ENCODE measurements around the gene NNMT. TPM values are rescaled to one million over a fixed set of nuclear protein-coding genes. Genes with fewer than 3 reads are reported as not detected.

Gene NNMT
- total and polyA plus RNA-seq, 2 experiments from 2014 or later, result 1,043 to 1,317 TPM

DNA sequence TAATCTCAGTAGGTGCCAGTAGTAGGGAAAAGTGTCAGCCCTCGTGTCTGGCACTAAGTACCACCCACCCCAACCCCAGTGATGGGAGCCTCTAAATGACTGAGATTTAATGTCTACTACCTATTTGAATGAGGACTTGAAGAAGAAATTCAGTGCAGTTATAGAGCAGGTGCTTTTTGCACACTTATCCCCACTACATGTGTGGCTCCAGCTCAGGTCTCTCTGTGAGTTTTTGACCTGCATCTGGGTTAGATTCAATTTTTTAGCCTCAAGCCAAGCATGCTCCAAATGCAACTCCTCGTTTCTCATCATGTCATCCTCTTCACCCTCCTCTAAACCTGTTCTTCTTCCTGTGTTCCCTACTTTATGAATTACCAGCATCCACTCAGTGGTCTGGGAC lies 24.9 kb upstream of the NNMT start:
- Histone ChIP-seq H3K4me2 (ENCODE audit: unreplicated experiment) (no peak overlapping the region), H3K9me2 (ENCODE audit: insufficient read depth) (no peaks in the 10 kb centered on the region), H2AFZ (no peak overlapping the region), H3F3A (ENCODE audit: insufficient read depth) (no peaks in the 10 kb centered on the region), H3K27ac (no peak overlapping the region), H3K27me3 (replicated peaks; ENCODE audit: insufficient read depth) (peaks cover 61% of the 10 kb centered on the region), H3K9ac (no peak overlapping the region), H3K9me3 (ENCODE audit: low read depth) (no peaks in the 10 kb centered on the region), H3K79me2 (ENCODE audit: insufficient read depth) (no peaks in the 10 kb centered on the region), H3K4me1 (ENCODE audit: insufficient read depth) (no peaks in the 10 kb centered on the region), H3K36me3 (ENCODE audit: low read depth) (no peaks in the 10 kb centered on the region), H4K20me1 (ENCODE audit: insufficient read depth) (no peaks in the 10 kb centered on the region), H3K4me3 (no peak overlapping the region)
- no peak for DNase-seq
- TF ChIP-seq EZH2 (IDR thresholded peaks at IDR 0.05; ENCODE audit: insufficient read depth, poor library complexity, severe bottlenecking) (no peak), EZH2phosphoT487 (IDR thresholded peaks at IDR 0.05; ENCODE audit: insufficient read depth, low read depth) (no peak)
- 12 to 32% methylated on average over 2 of the region's 2 CpGs for WGBS, 2 experiments (ENCODE audit: low coverage in 1 of 2, low lambda C conversion rate in 2 of 2, missing lambda C conversion rate in 2 of 2)
- in situ Hi-C loops (cut with MboI), result no loop called here

DNA sequence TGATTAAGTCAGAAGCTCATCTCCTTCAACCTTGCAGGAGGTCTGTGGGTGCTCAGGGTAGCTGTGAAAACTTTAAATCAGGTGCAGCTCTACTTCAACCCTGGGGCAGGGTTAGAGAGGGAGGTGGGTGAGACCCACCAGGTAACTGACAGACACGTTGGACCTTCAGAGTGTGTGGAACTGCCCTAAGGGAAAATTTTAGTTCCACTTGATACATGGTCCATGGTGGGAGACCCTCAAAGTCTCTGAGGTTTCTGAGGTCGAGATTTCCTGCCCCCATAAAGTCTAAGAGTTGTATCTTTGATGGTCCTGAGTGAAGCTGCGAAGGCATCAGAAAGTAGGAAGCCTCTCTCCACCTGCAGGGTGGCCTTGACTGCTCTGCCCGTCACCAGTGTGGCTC lies 23.9 kb upstream of the NNMT start:
- no peaks in the 10 kb centered on the region for H3K9me2 ChIP-seq (ENCODE audit: insufficient read depth)
- H3K4me2 ChIP-seq (ENCODE audit: unreplicated experiment), result no peak overlapping the region
- H4K20me1 ChIP-seq (ENCODE audit: insufficient read depth), result no peaks in the 10 kb centered on the region
- no peak overlapping the region for H3K27ac ChIP-seq
- H3K4me3 ChIP-seq, result no peak overlapping the region
- H3F3A ChIP-seq (ENCODE audit: insufficient read depth), result no peaks in the 10 kb centered on the region
- TF ChIP-seq EZH2phosphoT487 (IDR thresholded peaks at IDR 0.05; ENCODE audit: insufficient read depth, low read depth), result no peak
- TF ChIP-seq EZH2 (IDR thresholded peaks at IDR 0.05; ENCODE audit: insufficient read depth, poor library complexity, severe bottlenecking), result no peak
- no peaks in the 10 kb centered on the region for H3K36me3 ChIP-seq (ENCODE audit: low read depth)
- WGBS, 2 experiments (ENCODE audit: low coverage in 1 of 2, low lambda C conversion rate in 2 of 2, missing lambda C conversion rate in 2 of 2), result 27 to 38% methylated on average over 4 of the region's 4 CpGs
- in situ Hi-C loops (cut with MboI), result no loop called here
- no peak for DNase-seq
- no peaks in the 10 kb centered on the region for H3K4me1 ChIP-seq (ENCODE audit: insufficient read depth)
- H3K79me2 ChIP-seq (ENCODE audit: insufficient read depth), result no peaks in the 10 kb centered on the region
- peaks cover 68% of the 10 kb centered on the region for H3K27me3 ChIP-seq (replicated peaks; ENCODE audit: insufficient read depth)
- H3K9me3 ChIP-seq (ENCODE audit: low read depth), result no peaks in the 10 kb centered on the region
- H3K9ac ChIP-seq, result no peak overlapping the region
- no peak overlapping the region for H2AFZ ChIP-seq

DNA sequence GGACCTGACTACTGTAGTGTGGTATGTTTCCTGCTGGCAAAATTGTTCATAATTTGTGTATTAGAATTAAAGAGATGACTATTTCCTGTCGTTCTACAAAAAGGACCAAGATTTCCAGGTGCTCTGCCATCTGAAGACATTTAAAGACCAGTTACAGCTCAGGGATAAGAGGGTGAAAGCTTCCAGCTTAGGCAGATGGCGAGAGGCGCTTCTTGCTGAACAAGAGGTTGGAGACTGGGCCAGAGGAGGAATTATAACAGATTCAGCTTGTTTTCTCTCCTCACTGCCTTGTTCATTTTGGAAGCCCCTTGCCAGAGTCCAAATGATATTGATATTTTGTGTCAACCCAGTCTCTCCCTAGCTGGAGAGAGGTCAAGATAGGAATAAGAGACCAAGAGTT lies 23.1 kb upstream of the NNMT start:
- no peak overlapping the region for H3K4me3 ChIP-seq
- H3K4me2 ChIP-seq (ENCODE audit: unreplicated experiment), result no peak overlapping the region
- TF ChIP-seq EZH2phosphoT487 (IDR thresholded peaks at IDR 0.05; ENCODE audit: insufficient read depth, low read depth) (no peak), EZH2 (IDR thresholded peaks at IDR 0.05; ENCODE audit: insufficient read depth, poor library complexity, severe bottlenecking) (no peak)
- in situ Hi-C loops (cut with MboI), result no loop called here
- H3K9me2 ChIP-seq (ENCODE audit: insufficient read depth), result no peaks in the 10 kb centered on the region
- 78 to 83% methylated on average over 3 of the region's 3 CpGs for WGBS, 2 experiments (ENCODE audit: low coverage in 1 of 2, low lambda C conversion rate in 2 of 2, missing lambda C conversion rate in 2 of 2)
- H3K4me1 ChIP-seq (ENCODE audit: insufficient read depth), result no peaks in the 10 kb centered on the region
- no peak overlapping the region for H2AFZ ChIP-seq
- H3K27ac ChIP-seq, result no peak overlapping the region
- no peaks in the 10 kb centered on the region for H3K79me2 ChIP-seq (ENCODE audit: insufficient read depth)
- no peaks in the 10 kb centered on the region for H3K9me3 ChIP-seq (ENCODE audit: low read depth)
- H3K27me3 ChIP-seq (replicated peaks; ENCODE audit: insufficient read depth), result peaks cover 74% of the 10 kb centered on the region
- no peak overlapping the region for H3K9ac ChIP-seq
- no peaks in the 10 kb centered on the region for H3F3A ChIP-seq (ENCODE audit: insufficient read depth)
- no peak for DNase-seq
- H4K20me1 ChIP-seq (ENCODE audit: insufficient read depth), result no peaks in the 10 kb centered on the region
- H3K36me3 ChIP-seq (ENCODE audit: low read depth), result no peaks in the 10 kb centered on the region

DNA sequence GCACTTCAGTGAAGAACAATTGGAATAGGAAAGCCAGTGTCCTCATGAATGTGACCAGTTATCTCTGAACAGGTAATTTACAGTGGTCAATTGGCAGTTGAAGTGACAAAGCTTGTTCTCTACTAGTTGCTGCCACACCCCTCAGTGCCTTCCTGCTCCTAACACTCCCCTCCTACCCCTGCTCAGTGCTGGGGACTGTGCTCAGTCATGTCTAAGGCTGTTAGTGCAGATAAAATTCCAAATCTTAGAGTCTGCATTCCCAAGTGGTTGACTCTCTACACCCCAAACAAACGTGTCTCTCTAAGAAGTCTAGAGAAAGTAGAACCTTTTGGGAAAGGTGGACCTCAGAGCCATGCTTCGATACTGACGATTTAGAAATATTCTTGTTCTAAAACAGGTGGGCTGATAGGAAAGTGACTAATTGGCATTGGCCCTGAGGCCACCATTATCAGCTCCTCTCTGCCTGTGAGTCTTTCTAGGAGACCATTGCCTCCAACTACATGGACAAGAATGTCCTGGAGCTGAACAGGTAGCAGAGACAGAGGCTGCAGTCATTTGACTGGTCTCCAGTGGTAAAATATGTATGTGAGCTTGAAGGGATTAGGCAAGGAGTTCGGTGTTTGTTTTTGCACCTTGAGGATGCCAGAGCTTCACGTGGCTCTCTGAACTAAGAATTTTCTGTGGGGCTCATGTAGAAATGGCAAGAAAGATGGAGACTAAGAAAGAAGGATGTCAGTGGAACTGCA lies 22.1 kb upstream of the NNMT start:
- Histone ChIP-seq H3K9me2 (ENCODE audit: insufficient read depth) (no peaks in the 10 kb centered on the region), H3K4me1 (ENCODE audit: insufficient read depth) (no peaks in the 10 kb centered on the region), H3K27ac (no peak overlapping the region), H3K4me3 (no peak overlapping the region), H2AFZ (no peak overlapping the region), H4K20me1 (ENCODE audit: insufficient read depth) (no peaks in the 10 kb centered on the region), H3F3A (ENCODE audit: insufficient read depth) (no peaks in the 10 kb centered on the region), H3K79me2 (ENCODE audit: insufficient read depth) (no peaks in the 10 kb centered on the region), H3K9me3 (ENCODE audit: low read depth) (no peaks in the 10 kb centered on the region), H3K36me3 (ENCODE audit: low read depth) (no peaks in the 10 kb centered on the region), H3K27me3 (replicated peaks; ENCODE audit: insufficient read depth) (peaks cover 74% of the 10 kb centered on the region), H3K9ac (no peak overlapping the region), H3K4me2 (ENCODE audit: unreplicated experiment) (no peak overlapping the region)
- in situ Hi-C loops (cut with MboI), result no loop called here
- no peak for TF ChIP-seq EZH2 (IDR thresholded peaks at IDR 0.05; ENCODE audit: insufficient read depth, poor library complexity, severe bottlenecking)
- TF ChIP-seq EZH2phosphoT487 (IDR thresholded peaks at IDR 0.05; ENCODE audit: insufficient read depth, low read depth), result no peak
- DNase-seq, result no peak
- 46 to 53% methylated on average over 5 of the region's 5 CpGs for WGBS, 2 experiments (ENCODE audit: low coverage in 1 of 2, low lambda C conversion rate in 2 of 2, missing lambda C conversion rate in 2 of 2)

Data from GM23248 (cell line).